ENCODE data around the gene CEACAM6. TPM values are rescaled to one million over a fixed set of nuclear protein-coding genes. Genes with fewer than 3 reads are reported as not detected.

Gene CEACAM6
- polyA plus RNA-seq, 2 of the 4 experiments (the other 2 are of a cell fraction), result 0.97 to 17.7 TPM

GRCh38 chr19:41801792-41802211 lies 46.5 kb downstream of the CEACAM6 start:
- TF ChIP-seq SREBF2 (IDR thresholded peaks at IDR 0.05), result no peak
- TF ChIP-seq HDAC2 (IDR thresholded peaks at IDR 0.05), result no peak
- TF ChIP-seq, protein P1, sequence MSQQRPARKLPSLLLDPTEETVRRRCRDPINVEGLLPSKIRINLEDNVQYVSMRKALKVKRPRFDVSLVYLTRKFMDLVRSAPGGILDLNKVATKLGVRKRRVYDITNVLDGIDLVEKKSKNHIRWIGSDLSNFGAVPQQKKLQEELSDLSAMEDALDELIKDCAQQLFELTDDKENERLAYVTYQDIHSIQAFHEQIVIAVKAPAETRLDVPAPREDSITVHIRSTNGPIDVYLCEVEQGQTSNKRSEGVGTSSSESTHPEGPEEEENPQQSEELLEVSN (IDR thresholded peaks at IDR 0.05; ENCODE audit: borderline replicate concordance, low read depth), result no peak
- no peak for TF ChIP-seq MYC (IDR thresholded peaks at IDR 0.05; ENCODE audit: borderline replicate concordance, low read length)
- TF ChIP-seq ZSCAN20 (CRISPR knock-in tag; IDR thresholded peaks at IDR 0.05), result no peak
- TF ChIP-seq NR3C1 (IDR thresholded peaks at IDR 0.05), result no peak
- TF ChIP-seq ZNF302 (CRISPR knock-in tag; IDR thresholded peaks at IDR 0.05), result no peak
- TF ChIP-seq ZC3H11A (IDR thresholded peaks at IDR 0.05), result no peak
- Histone ChIP-seq H3K4me1 (0 out of 3 replicates have a peak, but pooled peaks cover 5% of the 10 kb centered on the region), H3K9me3 (peaks cover 10% of the 10 kb centered on the region), H3K4me3 (no peak overlapping the region), H3K4me2 (no peak overlapping the region), H3K27ac (no peak overlapping the region)
- FAIRE-seq (peak; percentile 43), DNase-seq (ENCODE audit: low read depth in 1 of 2, low spot score in 1 of 2) (no peak), ATAC-seq (no peak)
- 41% methylated on average over 2 of the region's 2 CpGs for WGBS (ENCODE audit: missing lambda C conversion rate)
- ChIA-PET POLR2A (no interaction called here), CTCF (interaction anchor here (0.9 to 19.4 kb wide), 13 partner anchors 8 to 232 kb away, joined by 3 to 428 read pairs (median 4); partner anchors contain the start of genes CEACAM3 and CEACAM6)

- CTCF ChIA-PET, result interaction anchor here (1.0 to 19.4 kb wide), 9 partner anchors 9 to 233 kb away, joined by 3 to 428 read pairs (median 5); partner anchors contain the start of genes CEACAM3 and CEACAM6
- FAIRE-seq, result peak; percentile 87
- POLR2A ChIA-PET, result no interaction called here
Measured at GRCh38 chr19:41802770-41803169, 47.4 kb downstream of the CEACAM6 start.

GRCh38 chr19:41804336-41804735 lies 49.0 kb downstream of the CEACAM6 start:
- CTCF ChIA-PET, result interaction anchor here (0.6 to 19.4 kb wide), 11 partner anchors 11 to 1708 kb away, joined by 3 to 428 read pairs (median 5); partner anchors contain the start of genes CEACAM3 and CEACAM6
- no peak overlapping the region for H3K27ac ChIP-seq
- ATAC-seq, result no peak
- peaks cover 10% of the 10 kb centered on the region for H3K9me3 ChIP-seq
- H3K4me1 ChIP-seq, result 0 out of 3 replicates have a peak, but pooled peaks cover 2% of the 10 kb centered on the region
- H3K4me2 ChIP-seq, result no peak overlapping the region
- POLR2A ChIA-PET, result no interaction called here
- peak; percentile 98 for FAIRE-seq
- TF ChIP-seq JUN (IDR thresholded peaks at IDR 0.05) (no peak), ZFP36 (IDR thresholded peaks at IDR 0.05; ENCODE audit: borderline replicate concordance, partially characterized antibody) (no peak), CHD2 (IDR thresholded peaks at IDR 0.05; ENCODE audit: low read length, partially characterized antibody) (no peak), MYC (IDR thresholded peaks at IDR 0.05; ENCODE audit: borderline replicate concordance, low read length) (no peak), GATA3 (IDR thresholded peaks at IDR 0.05; ENCODE audit: borderline replicate concordance) (no peak), FOSB (CRISPR knock-in tag; IDR thresholded peaks at IDR 0.05) (no peak), HOXB5 (CRISPR knock-in tag; IDR thresholded peaks at IDR 0.05) (no peak), FOSL2 (IDR thresholded peaks at IDR 0.05) (no peak), FOSL2 (CRISPR knock-in tag; IDR thresholded peaks at IDR 0.05) (no peak), KDM1A (IDR thresholded peaks at IDR 0.05; ENCODE audit: low read depth) (no peak), TP53 (CRISPR knock-in tag; IDR thresholded peaks at IDR 0.05) (no peak), JUNB (IDR thresholded peaks at IDR 0.05) (no peak), PBX3 (IDR thresholded peaks at IDR 0.05) (no peak), FOXS1 (CRISPR knock-in tag; IDR thresholded peaks at IDR 0.05) (no peak), RFX5 (IDR thresholded peaks at IDR 0.05) (no peak), ATOH8 (CRISPR knock-in tag; IDR thresholded peaks at IDR 0.05; ENCODE audit: low read depth) (no peak), ESRRA (IDR thresholded peaks at IDR 0.05; ENCODE audit: borderline replicate concordance, low read length) (no peak)
- TF ChIP-seq, protein P2, sequence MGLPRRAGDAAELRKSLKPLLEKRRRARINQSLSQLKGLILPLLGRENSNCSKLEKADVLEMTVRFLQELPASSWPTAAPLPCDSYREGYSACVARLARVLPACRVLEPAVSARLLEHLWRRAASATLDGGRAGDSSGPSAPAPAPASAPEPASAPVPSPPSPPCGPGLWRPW (IDR thresholded peaks at IDR 0.05), result no peak
- TF ChIP-seq, protein P3, sequence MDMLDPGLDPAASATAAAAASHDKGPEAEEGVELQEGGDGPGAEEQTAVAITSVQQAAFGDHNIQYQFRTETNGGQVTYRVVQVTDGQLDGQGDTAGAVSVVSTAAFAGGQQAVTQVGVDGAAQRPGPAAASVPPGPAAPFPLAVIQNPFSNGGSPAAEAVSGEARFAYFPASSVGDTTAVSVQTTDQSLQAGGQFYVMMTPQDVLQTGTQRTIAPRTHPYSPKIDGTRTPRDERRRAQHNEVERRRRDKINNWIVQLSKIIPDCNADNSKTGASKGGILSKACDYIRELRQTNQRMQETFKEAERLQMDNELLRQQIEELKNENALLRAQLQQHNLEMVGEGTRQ (IDR thresholded peaks at IDR 0.05), result no peak
- H3K4me3 ChIP-seq, result no peak overlapping the region
- no peak for DNase-seq (ENCODE audit: low read depth in 1 of 2, low spot score in 1 of 2)
- 65% methylated on average over 3 of the region's 3 CpGs for WGBS (ENCODE audit: missing lambda C conversion rate)

More at GRCh38 chr19:41802770-41803169, 47.4 kb downstream of the CEACAM6 start:
- DNase-seq (ENCODE audit: low read depth in 1 of 2, low spot score in 1 of 2) (no peak), ATAC-seq (no peak)
- TF ChIP-seq ZSCAN20 (CRISPR knock-in tag; IDR thresholded peaks at IDR 0.05), result no peak
- no peak for TF ChIP-seq MAFK (IDR thresholded peaks at IDR 0.05; ENCODE audit: partially characterized antibody)
- TF ChIP-seq CHD2 (IDR thresholded peaks at IDR 0.05; ENCODE audit: low read length, partially characterized antibody), result no peak
- TF ChIP-seq ATOH8 (CRISPR knock-in tag; IDR thresholded peaks at IDR 0.05; ENCODE audit: low read depth), result no peak
- no peak for TF ChIP-seq FOXS1 (CRISPR knock-in tag; IDR thresholded peaks at IDR 0.05)
- Histone ChIP-seq H3K4me2 (no peak overlapping the region), H3K4me1 (0 out of 3 replicates have a peak, but pooled peaks cover 5% of the 10 kb centered on the region), H3K9me3 (peaks cover 10% of the 10 kb centered on the region), H3K27ac (no peak overlapping the region), H3K4me3 (no peak overlapping the region)
- WGBS (ENCODE audit: missing lambda C conversion rate), result 65% methylated on average over 2 of the region's 2 CpGs
